ENCODE results near the gene SLC23A2. TPM values are rescaled to one million over a fixed set of nuclear protein-coding genes. Genes with fewer than 3 reads are reported as not detected.

The SLC23A2 gene
- total RNA-seq, 1 experiment from 2014 or later, result 16.3 TPM

- Histone ChIP-seq H2AFZ (ENCODE audit: low read depth, low read length, poor library complexity, severe bottlenecking) (no peak overlapping the region), H3K4me1 (ENCODE audit: control insufficient read depth in 1 of 2, insufficient read depth in 2 of 2, low read length in 2 of 2) (peaks cover 0 to 7% of the 10 kb centered on the region in 2 experiments; a peak in 2 of 4 replicates), H3K27ac (ENCODE audit: low read depth, low read length) (no peak overlapping the region), H3K4me2 (ENCODE audit: low read length) (no peak overlapping the region), H3K4me3 (replicated peaks in 1 of 2; ENCODE audit: low read depth in 1 of 2, low read length in 2 of 2) (no peak overlapping the region), H3K9ac (ENCODE audit: low read length) (no peak overlapping the region), H3K27me3 (ENCODE audit: insufficient read depth, low read length) (no peaks in the 10 kb centered on the region), H3K9me2 (ENCODE audit: insufficient read depth) (no peaks in the 10 kb centered on the region), H4K20me1 (ENCODE audit: insufficient read depth) (no peaks in the 10 kb centered on the region), H3K36me3 (ENCODE audit: control insufficient read depth in 1 of 2, insufficient read depth in 2 of 2, low read length in 2 of 2) (peaks cover 0 to 7% of the 10 kb centered on the region in 2 experiments; a peak in 1 of 4 replicates), H3K9me3 (ENCODE audit: control insufficient read depth in 1 of 2, insufficient read depth in 1 of 2, low read depth in 1 of 2, low read length in 2 of 2) (peaks cover 0 to 5% of the 10 kb centered on the region in 2 experiments; a peak in 2 of 4 replicates), H3K79me2 (ENCODE audit: insufficient read depth, low read length) (peaks cover 17% of the 10 kb centered on the region)
- ChIA-PET POLR2A (no interaction called here), RAD21 (ENCODE audit: low non-redundant PET in 1 of 2, low total read pairs in 2 of 2, uncharacterized antibody in 2 of 2, unreplicated experiment in 2 of 2) (no interaction called here), CTCF (no interaction called here)
- no TSS peak for BruUV-seq (replicated peaks)
- ATAC-seq (no peak), DNase-seq (ENCODE audit: low read depth, low spot score) (no peak)
- TF ChIP-seq SIN3A (IDR thresholded peaks at IDR 0.05; ENCODE audit: low read depth), result no peak
- no peak for TF ChIP-seq ZBTB33 (IDR thresholded peaks at IDR 0.05; ENCODE audit: extremely low read depth, insufficient replicate concordance, low read length)
- TF ChIP-seq POLR2A (IDR thresholded peaks at IDR 0.05; ENCODE audit: borderline replicate concordance, extremely low read depth, insufficient read depth, insufficient read length), result no peak
- no peak for TF ChIP-seq ELF1 (IDR thresholded peaks at IDR 0.05; ENCODE audit: borderline replicate concordance, low read depth)
- TF ChIP-seq, protein P1, sequence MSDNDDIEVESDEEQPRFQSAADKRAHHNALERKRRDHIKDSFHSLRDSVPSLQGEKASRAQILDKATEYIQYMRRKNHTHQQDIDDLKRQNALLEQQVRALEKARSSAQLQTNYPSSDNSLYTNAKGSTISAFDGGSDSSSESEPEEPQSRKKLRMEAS (IDR thresholded peaks at IDR 0.05), result no peak
- TF ChIP-seq CBX3 (IDR thresholded peaks at IDR 0.05; ENCODE audit: low read depth), result no peak
- TF ChIP-seq FOSL1 (IDR thresholded peaks at IDR 0.05; ENCODE audit: low read depth), result no peak
- TF ChIP-seq REST (IDR thresholded peaks at IDR 0.05; ENCODE audit: low read depth), result no peak
- TF ChIP-seq SP1 (IDR thresholded peaks at IDR 0.05; ENCODE audit: low read depth), result no peak
- no peak for TF ChIP-seq EGR1 (IDR thresholded peaks at IDR 0.05; ENCODE audit: low read depth)
- TF ChIP-seq YY1 (IDR thresholded peaks at IDR 0.05; ENCODE audit: extremely low read depth, insufficient replicate concordance, low read depth, low read length), result no peak
- TF ChIP-seq, protein P2, sequence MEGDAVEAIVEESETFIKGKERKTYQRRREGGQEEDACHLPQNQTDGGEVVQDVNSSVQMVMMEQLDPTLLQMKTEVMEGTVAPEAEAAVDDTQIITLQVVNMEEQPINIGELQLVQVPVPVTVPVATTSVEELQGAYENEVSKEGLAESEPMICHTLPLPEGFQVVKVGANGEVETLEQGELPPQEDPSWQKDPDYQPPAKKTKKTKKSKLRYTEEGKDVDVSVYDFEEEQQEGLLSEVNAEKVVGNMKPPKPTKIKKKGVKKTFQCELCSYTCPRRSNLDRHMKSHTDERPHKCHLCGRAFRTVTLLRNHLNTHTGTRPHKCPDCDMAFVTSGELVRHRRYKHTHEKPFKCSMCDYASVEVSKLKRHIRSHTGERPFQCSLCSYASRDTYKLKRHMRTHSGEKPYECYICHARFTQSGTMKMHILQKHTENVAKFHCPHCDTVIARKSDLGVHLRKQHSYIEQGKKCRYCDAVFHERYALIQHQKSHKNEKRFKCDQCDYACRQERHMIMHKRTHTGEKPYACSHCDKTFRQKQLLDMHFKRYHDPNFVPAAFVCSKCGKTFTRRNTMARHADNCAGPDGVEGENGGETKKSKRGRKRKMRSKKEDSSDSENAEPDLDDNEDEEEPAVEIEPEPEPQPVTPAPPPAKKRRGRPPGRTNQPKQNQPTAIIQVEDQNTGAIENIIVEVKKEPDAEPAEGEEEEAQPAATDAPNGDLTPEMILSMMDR (IDR thresholded peaks at IDR 0.05 in 2 of 3, conservative IDR thresholded peaks at IDR 0.05 in 1 of 3; ENCODE audit: borderline replicate concordance in 1 of 3, insufficient read depth in 1 of 3, low read depth in 2 of 3, low read length in 2 of 3), result no peak
- no peak for TF ChIP-seq ZFX (IDR thresholded peaks at IDR 0.05)
- no peak for TF ChIP-seq ZNF274 (IDR thresholded peaks at IDR 0.05; ENCODE audit: low read depth, low read length)
- TF ChIP-seq EZH2 (IDR thresholded peaks at IDR 0.05), result no peak
- TF ChIP-seq JUND (IDR thresholded peaks at IDR 0.05), result no peak
- no peak for TF ChIP-seq RAD21 (IDR thresholded peaks at IDR 0.05; ENCODE audit: low read depth)
- TF ChIP-seq, protein P3, sequence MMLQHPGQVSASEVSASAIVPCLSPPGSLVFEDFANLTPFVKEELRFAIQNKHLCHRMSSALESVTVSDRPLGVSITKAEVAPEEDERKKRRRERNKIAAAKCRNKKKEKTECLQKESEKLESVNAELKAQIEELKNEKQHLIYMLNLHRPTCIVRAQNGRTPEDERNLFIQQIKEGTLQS (IDR thresholded peaks at IDR 0.05), result no peak
- TF ChIP-seq CEBPB (IDR thresholded peaks at IDR 0.05; ENCODE audit: low read depth), result no peak
- intact Hi-C loops (cut with micrococcal nuclease), result no loop called here
These were observed 50.5 kb downstream of the SLC23A2 start for GRCh38 chr20:4950841-4951240.
